ENCODE results near the gene PPP2R2C. TPM values are rescaled to one million over a fixed set of nuclear protein-coding genes. Genes with fewer than 3 reads are reported as not detected.
A peak's percentile ranks its signal among the peaks of the same experiment; 100 is the strongest.

PPP2R2C gene
- total RNA-seq, 4 donors from 2014 or later = 50.7 to 81.3 (median 62.0) TPM

DNA sequence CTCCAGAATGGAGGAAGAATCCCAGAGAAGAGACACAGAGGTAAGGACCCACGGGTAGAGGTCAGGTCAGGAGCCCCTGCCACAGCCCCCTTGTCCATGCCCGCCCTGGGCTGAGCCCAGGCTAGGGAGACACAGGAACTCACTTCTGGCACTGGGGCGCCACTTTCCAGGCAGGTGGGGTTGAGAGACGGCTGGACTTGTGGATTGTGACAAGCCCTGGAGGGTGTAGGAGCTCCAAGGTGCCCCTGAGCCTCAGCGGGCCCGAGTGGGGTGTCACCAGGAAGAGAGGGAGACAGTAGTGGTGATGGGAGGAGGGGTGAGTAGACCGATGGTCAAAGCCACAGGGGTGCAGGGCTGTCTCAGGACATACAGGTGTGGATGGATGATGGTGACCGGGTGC lies 143.9 kb downstream of the PPP2R2C start:
- H3K4me3 ChIP-seq (ENCODE audit: low read depth, poor library complexity, severe bottlenecking) = no peak overlapping the region
- TF ChIP-seq CTCF (IDR thresholded peaks at IDR 0.05) = no peak
- no peak for TF ChIP-seq POLR2A (IDR thresholded peaks at IDR 0.05)
- 64 to 71% methylated on average over 8 of the region's 8 CpGs for WGBS, 2 donors
- intact Hi-C loops (cut with DNase I; ENCODE audit: low total_unique reads) = no loop called here
- DNase-seq (ENCODE audit: low spot score in 2 of 2) = no peak

- intact Hi-C loops (cut with DNase I; ENCODE audit: low total_unique reads) = loop anchor here (2.0 kb wide), 1 partner anchor 77 kb away; no protein-coding TSS in a partner anchor
- 14 to 17% methylated on average over 15 to 18 of the region's 21 CpGs for WGBS, 2 donors
- TF ChIP-seq CTCF (IDR thresholded peaks at IDR 0.05) (peak in 2 of 3 donors; percentile 75 to 89), POLR2A (IDR thresholded peaks at IDR 0.05) (no peak)
- H3K4me3 ChIP-seq (ENCODE audit: low read depth, poor library complexity, severe bottlenecking) = no peak overlapping the region
- peak; percentile 63 to 97 for DNase-seq (ENCODE audit: low spot score in 2 of 2)
Observed at GRCh38 chr4:6327220-6327917, 145.0 kb downstream of the PPP2R2C start.

GRCh38 chr4:6326312-6327060 lies 145.9 kb downstream of the PPP2R2C start:
- TF ChIP-seq POLR2A (IDR thresholded peaks at IDR 0.05) (no peak), CTCF (IDR thresholded peaks at IDR 0.05) (no peak)
- 89 to 90% methylated on average over 28 of the region's 28 CpGs for WGBS, 2 donors
- H3K4me3 ChIP-seq (ENCODE audit: low read depth, poor library complexity, severe bottlenecking) = no peak overlapping the region
- DNase-seq (ENCODE audit: low spot score in 2 of 2) = no peak
- intact Hi-C loops (cut with DNase I; ENCODE audit: low total_unique reads) = loop anchor here (2.0 kb wide), 1 partner anchor 76 kb away; no protein-coding TSS in a partner anchor

GRCh38 chr4:6325788-6326290 lies 146.6 kb downstream of the PPP2R2C start:
- no peak for TF ChIP-seq CTCF (IDR thresholded peaks at IDR 0.05)
- WGBS, 2 donors = 81% methylated on average over 14 of the region's 14 CpGs

GRCh38 chr4:6324999-6325787 lies 147.2 kb downstream of the PPP2R2C start:
- intact Hi-C loops (cut with DNase I; ENCODE audit: low total_unique reads) = no loop called here
- H3K4me3 ChIP-seq (ENCODE audit: low read depth, poor library complexity, severe bottlenecking) = no peak overlapping the region
- 26 to 28% methylated on average over 22 of the region's 22 CpGs for WGBS, 2 donors
- DNase-seq (ENCODE audit: low spot score in 2 of 2) = peak; percentile 79 to 92
- TF ChIP-seq POLR2A (IDR thresholded peaks at IDR 0.05) = no peak
- TF ChIP-seq CTCF (IDR thresholded peaks at IDR 0.05) = no peak

More at GRCh38 chr4:6325788-6326290, 146.6 kb downstream of the PPP2R2C start:
- DNase-seq (ENCODE audit: low spot score in 2 of 2) = no peak
- intact Hi-C loops (cut with DNase I; ENCODE audit: low total_unique reads) = loop anchor here (2.0 kb wide), 1 partner anchor 75 kb away; no protein-coding TSS in a partner anchor
- no peak overlapping the region for H3K4me3 ChIP-seq (ENCODE audit: low read depth, poor library complexity, severe bottlenecking)
